PC-3 (cell line): Measurements from ENCODE around the gene MAGI2.

Experiments used
- EZH2phosphoT487 ChIP-seq: fragments of 300-600 bp; sonication (generic); IDR thresholded peaks from 2 replicates; pipeline ENCODE4 v1.6.1; 2018; ENCODE audit warnings: mild to moderate bottlenecking, antibody characterized with exemption, low read length, borderline replicate concordance
- TF ChIP-seq, protein P1 (sequence below): fragments of 300-600 bp; sonication (generic); conservative IDR thresholded peaks from 2 replicates; pipeline ENCODE4 v1.5.1; 2017; ENCODE audit warnings: antibody characterized with exemption, low read depth, mild to moderate bottlenecking, low read length

DNA sequence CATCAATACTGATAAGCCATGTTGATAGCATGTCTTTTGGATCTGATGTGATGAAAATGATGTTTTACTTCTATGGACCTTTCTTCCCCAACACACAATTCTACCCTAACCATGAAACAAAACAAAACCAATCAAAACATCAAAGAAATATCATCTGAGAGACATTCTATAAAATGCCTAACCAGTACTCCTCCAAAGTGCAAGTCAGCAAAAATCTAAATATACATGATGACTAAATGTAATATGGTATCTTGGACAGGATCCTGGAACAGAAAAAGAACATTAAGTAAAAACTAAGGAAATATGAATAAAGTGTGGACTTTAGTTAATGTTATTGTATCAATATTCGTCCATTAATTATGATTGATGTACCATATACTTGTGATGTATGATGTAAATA, 625.1 kb downstream of the MAGI2 start:
- TF ChIP-seq, protein P1, sequence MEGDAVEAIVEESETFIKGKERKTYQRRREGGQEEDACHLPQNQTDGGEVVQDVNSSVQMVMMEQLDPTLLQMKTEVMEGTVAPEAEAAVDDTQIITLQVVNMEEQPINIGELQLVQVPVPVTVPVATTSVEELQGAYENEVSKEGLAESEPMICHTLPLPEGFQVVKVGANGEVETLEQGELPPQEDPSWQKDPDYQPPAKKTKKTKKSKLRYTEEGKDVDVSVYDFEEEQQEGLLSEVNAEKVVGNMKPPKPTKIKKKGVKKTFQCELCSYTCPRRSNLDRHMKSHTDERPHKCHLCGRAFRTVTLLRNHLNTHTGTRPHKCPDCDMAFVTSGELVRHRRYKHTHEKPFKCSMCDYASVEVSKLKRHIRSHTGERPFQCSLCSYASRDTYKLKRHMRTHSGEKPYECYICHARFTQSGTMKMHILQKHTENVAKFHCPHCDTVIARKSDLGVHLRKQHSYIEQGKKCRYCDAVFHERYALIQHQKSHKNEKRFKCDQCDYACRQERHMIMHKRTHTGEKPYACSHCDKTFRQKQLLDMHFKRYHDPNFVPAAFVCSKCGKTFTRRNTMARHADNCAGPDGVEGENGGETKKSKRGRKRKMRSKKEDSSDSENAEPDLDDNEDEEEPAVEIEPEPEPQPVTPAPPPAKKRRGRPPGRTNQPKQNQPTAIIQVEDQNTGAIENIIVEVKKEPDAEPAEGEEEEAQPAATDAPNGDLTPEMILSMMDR: no peak
- TF ChIP-seq EZH2phosphoT487: no peak
